K562 (cell line): ENCODE results near the gene CEP19. TPM values are rescaled to one million over a fixed set of nuclear protein-coding genes. Genes with fewer than 3 reads are reported as not detected.

Experiments
- DIDO1 ChIP-seq: fragments of 450-650 bp; IDR thresholded peaks from 2 replicates; pipeline ENCODE4 v1.6.1; 2016; ENCODE audit warnings: low read depth, missing biosample characterization, missing genetic modification characterization
- HDAC1 ChIP-seq, 2 experiments: fragments of 450-650 bp; IDR thresholded peaks; 2 replicates each; pipeline ENCODE4 v1.6.1; 2016 to 2017; ENCODE audit warnings: inconsistent platforms in 1 of 2, mild to moderate bottlenecking in 1 of 2, moderate library complexity in 1 of 2
- HOXB6 ChIP-seq: fragments of 250-450 bp; sonication (Bioruptor Pico); IDR thresholded peaks from 2 replicates; pipeline ENCODE4 v1.5.1; 2022; ENCODE audit warnings: mild to moderate bottlenecking, borderline replicate concordance
- NBN ChIP-seq: fragments of 450-650 bp; IDR thresholded peaks from 2 replicates; pipeline ENCODE4 v1.6.1; 2016; ENCODE audit warnings: low read depth, mild to moderate bottlenecking
- NCOA1 ChIP-seq: fragments of 450-650 bp; IDR thresholded peaks from 2 replicates; pipeline ENCODE4 v1.6.1; 2016; ENCODE audit warnings: low read depth
- NFYB ChIP-seq: IDR thresholded peaks from 2 replicates; pipeline ENCODE4 v1.6.1; 2011; ENCODE audit warnings: mild to moderate bottlenecking, moderate library complexity; ENCODE audit not compliant: insufficient read length; ENCODE audit errors: extremely low read depth
- PCBP1 ChIP-seq: fragments of 200-400 bp; formaldehyde crosslinking; IDR thresholded peaks from 2 replicates; pipeline ENCODE4 v1.6.1; 2018; ENCODE audit warnings: mild to moderate bottlenecking, low read depth, low read length; ENCODE audit not compliant: poor library complexity, severe bottlenecking
- PHB2 ChIP-seq: fragments of 450-650 bp; IDR thresholded peaks from 2 replicates; pipeline ENCODE4 v1.6.1; 2017; ENCODE audit warnings: low read depth
- PHF20 ChIP-seq: fragments of 450-650 bp; IDR thresholded peaks from 2 replicates; pipeline ENCODE4 v1.6.1; 2018; ENCODE audit not compliant: partially characterized antibody
- RAD51 ChIP-seq: fragments of 450-650 bp; IDR thresholded peaks from 2 replicates; pipeline ENCODE4 v1.7.1; 2016; ENCODE audit warnings: low read depth, mild to moderate bottlenecking, borderline replicate concordance
- SLC30A9 ChIP-seq: fragments of 250-450 bp; sonication (Bioruptor Pico); IDR thresholded peaks from 2 replicates; pipeline ENCODE4 v1.8.0; 2022; ENCODE audit warnings: mild to moderate bottlenecking, moderate library complexity
- SRSF9 ChIP-seq: fragments of 200-400 bp; formaldehyde crosslinking; IDR thresholded peaks from 2 replicates; pipeline ENCODE4 v1.6.1; 2017; ENCODE audit warnings: low read depth, low read length, borderline replicate concordance
- TCF7L2 ChIP-seq: fragments of 150-350 bp; IDR thresholded peaks from 2 replicates; pipeline ENCODE4 v1.6.1; 2016; ENCODE audit warnings: low read depth, mild to moderate bottlenecking, low read length, moderate library complexity
- ZBTB7A ChIP-seq: IDR thresholded peaks from 2 replicates; pipeline ENCODE4 v1.6.1; 2011; ENCODE audit warnings: low read depth, mild to moderate bottlenecking, low read length, moderate library complexity, borderline replicate concordance; ENCODE audit not compliant: control insufficient read depth
- ZFX ChIP-seq: sonication (generic); formaldehyde crosslinking; IDR thresholded peaks from 2 replicates; pipeline ENCODE4 v1.8.0; 2022; ENCODE audit warnings: mild to moderate bottlenecking, missing genetic modification reagents, moderate library complexity
- ZKSCAN1 ChIP-seq: fragments of 150-350 bp; IDR thresholded peaks from 2 replicates; pipeline ENCODE4 v1.6.1; 2016; ENCODE audit warnings: low read depth, low read length
- ZNF121 ChIP-seq: sonication (generic); formaldehyde crosslinking; conservative IDR thresholded peaks from 2 replicates; pipeline ENCODE4 v1.8.0; 2022; ENCODE audit warnings: missing genetic modification reagents
- ZNF668 ChIP-seq: fragments of 250-450 bp; sonication (Bioruptor Pico); IDR thresholded peaks from 2 replicates; pipeline ENCODE4 v1.8.0; 2022; ENCODE audit warnings: mild to moderate bottlenecking, inconsistent platforms
- ZNF764 ChIP-seq: fragments of 250-450 bp; sonication (Bioruptor Pico); IDR thresholded peaks from 2 replicates; pipeline ENCODE4 v1.4.0; 2020; ENCODE audit warnings: low read depth, mild to moderate bottlenecking, moderate library complexity
- ZNF77 ChIP-seq: fragments of 250-450 bp; sonication (Bioruptor Pico); IDR thresholded peaks from 2 replicates; pipeline ENCODE4 v1.5.0; 2020
- polyA plus RNA-seq, 8 experiments: library from polyadenylated mRNA; depleted of rRNA in 4 of 8; stranded (reverse) in 5 of 8; unstranded in 3 of 8; fragments of >200 nt; fragmentation: Nextera tagmentation in 2 of 8; fragmentation: Illumina TruSeq in 1 of 8; extraction: Ambion mirVana in 2 of 8; extraction: Trizol in 1 of 8; gene quantifications; 2 replicates each; pipeline versions ENCODE4 v1.2.1 to v1.2.3, GENCODE V29; 2011 to 2014; ENCODE audit warnings: inconsistent platforms in 1 of 8, missing spikeins in 1 of 8
- total RNA-seq, 7 experiments: library from RNA; depleted of rRNA in 6 of 7; stranded (reverse); fragments of >200 nt in 6 of 7; fragmentation: Illumina TruSeq in 2 of 7; extraction: Trizol in 2 of 7; gene quantifications; 2 replicates each; pipeline versions ENCODE4 v1.2.1 to v1.2.3, GENCODE V29; 2011 to 2021; ENCODE audit warnings: low replicate concordance in 1 of 7
- TF ChIP-seq, protein P1 (sequence below): fragments of 450-650 bp; IDR thresholded peaks from 2 replicates; pipeline ENCODE4 v1.6.1; 2016; ENCODE audit warnings: mild to moderate bottlenecking
- TF ChIP-seq, protein P2 (sequence below): sonication (generic); formaldehyde crosslinking; IDR thresholded peaks from 2 replicates; pipeline ENCODE4 v1.8.0; 2022; ENCODE audit warnings: missing genetic modification reagents, mild to moderate bottlenecking, borderline replicate concordance
- TF ChIP-seq, protein P3 (sequence below): fragments of 200-400 bp; formaldehyde crosslinking; IDR thresholded peaks from 2 replicates; pipeline ENCODE4 v1.6.1; 2017; ENCODE audit warnings: mild to moderate bottlenecking, low read depth, low read length, moderate library complexity

Gene CEP19
- total and polyA plus RNA-seq, 9 of the 15 experiments (the other 6 are each of a cell fraction or from before 2014, with no cell fraction given), result 2.5 to 4.5 (median 3.7) TPM

DNA sequence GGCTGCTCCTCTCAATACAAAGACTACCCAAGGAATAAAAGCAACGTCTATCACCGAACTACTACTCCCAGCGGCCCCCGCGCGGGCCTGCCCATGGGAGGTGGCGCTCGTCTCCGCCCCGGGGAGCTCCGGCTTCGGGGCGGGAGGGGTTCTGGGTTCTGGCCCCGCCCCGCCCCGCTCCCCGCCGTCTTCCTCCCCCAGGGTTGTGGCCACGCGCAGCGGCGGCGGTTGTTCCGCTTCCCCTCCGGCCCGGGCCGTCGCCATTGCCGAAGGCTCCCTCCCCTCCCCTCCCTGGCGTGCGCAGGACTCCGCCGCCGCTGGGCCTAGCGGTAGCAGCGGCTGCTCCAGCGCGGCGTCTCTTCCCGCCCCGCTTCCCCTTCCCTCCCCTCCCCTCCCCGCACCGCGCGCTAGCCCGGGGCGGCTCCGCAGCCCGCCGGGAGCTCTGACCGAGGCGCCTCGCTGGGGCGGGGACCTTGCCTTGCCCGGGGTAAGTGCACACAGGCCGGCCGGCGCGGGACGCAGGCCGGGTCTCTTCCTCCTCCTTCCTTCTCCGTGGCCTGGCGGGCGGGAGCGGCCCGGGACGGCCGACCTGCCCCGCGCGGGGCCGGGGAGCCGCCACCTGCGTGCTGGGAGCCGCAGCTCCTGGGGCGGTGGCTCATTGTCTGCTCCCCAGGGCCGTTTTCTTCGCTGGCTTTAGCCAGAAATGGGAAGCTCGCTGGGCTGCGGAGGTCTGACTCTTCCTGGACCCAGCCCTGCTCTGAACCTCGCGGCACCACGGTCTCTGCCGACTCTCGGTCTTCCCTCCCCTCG is 27.8 kb upstream of the CEP19 start, which contains the start of gene PAK2 (continued):
- TF ChIP-seq PCBP1 (peak; percentile 93), TCF7L2 (no peak), DIDO1 (tag) (no peak), NCOA1 (no peak), ZKSCAN1 (no peak; the same call in 1 of the 2 replicates), ZNF668 (CRISPR knock-in tag) (no peak), ZFX (CRISPR knock-in tag) (peak; percentile 93), PHF20 (peak; percentile 35), SRSF9 (no peak), SLC30A9 (no peak), NBN (no peak), ZNF121 (CRISPR knock-in tag) (no peak), ZNF77 (CRISPR knock-in tag) (no peak), ZBTB7A (no peak), RAD51 (no peak), HDAC1 (IDR thresholded peaks at IDR 0.05) (peak in 1 of 2 experiments; percentile 44; a peak in 1 of 4 replicates), HOXB6 (no peak), PHB2 (no peak), NFYB (no peak), ZNF764 (no peak)
- TF ChIP-seq, protein P1, sequence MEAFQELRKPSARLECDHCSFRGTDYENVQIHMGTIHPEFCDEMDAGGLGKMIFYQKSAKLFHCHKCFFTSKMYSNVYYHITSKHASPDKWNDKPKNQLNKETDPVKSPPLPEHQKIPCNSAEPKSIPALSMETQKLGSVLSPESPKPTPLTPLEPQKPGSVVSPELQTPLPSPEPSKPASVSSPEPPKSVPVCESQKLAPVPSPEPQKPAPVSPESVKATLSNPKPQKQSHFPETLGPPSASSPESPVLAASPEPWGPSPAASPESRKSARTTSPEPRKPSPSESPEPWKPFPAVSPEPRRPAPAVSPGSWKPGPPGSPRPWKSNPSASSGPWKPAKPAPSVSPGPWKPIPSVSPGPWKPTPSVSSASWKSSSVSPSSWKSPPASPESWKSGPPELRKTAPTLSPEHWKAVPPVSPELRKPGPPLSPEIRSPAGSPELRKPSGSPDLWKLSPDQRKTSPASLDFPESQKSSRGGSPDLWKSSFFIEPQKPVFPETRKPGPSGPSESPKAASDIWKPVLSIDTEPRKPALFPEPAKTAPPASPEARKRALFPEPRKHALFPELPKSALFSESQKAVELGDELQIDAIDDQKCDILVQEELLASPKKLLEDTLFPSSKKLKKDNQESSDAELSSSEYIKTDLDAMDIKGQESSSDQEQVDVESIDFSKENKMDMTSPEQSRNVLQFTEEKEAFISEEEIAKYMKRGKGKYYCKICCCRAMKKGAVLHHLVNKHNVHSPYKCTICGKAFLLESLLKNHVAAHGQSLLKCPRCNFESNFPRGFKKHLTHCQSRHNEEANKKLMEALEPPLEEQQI, result no peak
- TF ChIP-seq, protein P2, sequence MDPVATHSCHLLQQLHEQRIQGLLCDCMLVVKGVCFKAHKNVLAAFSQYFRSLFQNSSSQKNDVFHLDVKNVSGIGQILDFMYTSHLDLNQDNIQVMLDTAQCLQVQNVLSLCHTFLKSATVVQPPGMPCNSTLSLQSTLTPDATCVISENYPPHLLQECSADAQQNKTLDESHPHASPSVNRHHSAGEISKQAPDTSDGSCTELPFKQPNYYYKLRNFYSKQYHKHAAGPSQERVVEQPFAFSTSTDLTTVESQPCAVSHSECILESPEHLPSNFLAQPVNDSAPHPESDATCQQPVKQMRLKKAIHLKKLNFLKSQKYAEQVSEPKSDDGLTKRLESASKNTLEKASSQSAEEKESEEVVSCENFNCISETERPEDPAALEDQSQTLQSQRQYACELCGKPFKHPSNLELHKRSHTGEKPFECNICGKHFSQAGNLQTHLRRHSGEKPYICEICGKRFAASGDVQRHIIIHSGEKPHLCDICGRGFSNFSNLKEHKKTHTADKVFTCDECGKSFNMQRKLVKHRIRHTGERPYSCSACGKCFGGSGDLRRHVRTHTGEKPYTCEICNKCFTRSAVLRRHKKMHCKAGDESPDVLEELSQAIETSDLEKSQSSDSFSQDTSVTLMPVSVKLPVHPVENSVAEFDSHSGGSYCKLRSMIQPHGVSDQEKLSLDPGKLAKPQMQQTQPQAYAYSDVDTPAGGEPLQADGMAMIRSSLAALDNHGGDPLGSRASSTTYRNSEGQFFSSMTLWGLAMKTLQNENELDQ (CRISPR knock-in tag), result no peak
- TF ChIP-seq, protein P3, sequence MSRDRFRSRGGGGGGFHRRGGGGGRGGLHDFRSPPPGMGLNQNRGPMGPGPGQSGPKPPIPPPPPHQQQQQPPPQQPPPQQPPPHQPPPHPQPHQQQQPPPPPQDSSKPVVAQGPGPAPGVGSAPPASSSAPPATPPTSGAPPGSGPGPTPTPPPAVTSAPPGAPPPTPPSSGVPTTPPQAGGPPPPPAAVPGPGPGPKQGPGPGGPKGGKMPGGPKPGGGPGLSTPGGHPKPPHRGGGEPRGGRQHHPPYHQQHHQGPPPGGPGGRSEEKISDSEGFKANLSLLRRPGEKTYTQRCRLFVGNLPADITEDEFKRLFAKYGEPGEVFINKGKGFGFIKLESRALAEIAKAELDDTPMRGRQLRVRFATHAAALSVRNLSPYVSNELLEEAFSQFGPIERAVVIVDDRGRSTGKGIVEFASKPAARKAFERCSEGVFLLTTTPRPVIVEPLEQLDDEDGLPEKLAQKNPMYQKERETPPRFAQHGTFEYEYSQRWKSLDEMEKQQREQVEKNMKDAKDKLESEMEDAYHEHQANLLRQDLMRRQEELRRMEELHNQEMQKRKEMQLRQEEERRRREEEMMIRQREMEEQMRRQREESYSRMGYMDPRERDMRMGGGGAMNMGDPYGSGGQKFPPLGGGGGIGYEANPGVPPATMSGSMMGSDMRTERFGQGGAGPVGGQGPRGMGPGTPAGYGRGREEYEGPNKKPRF, result no peak
